HCT116 (cell line): ENCODE data around the gene EBI3.

Experiments
- CBX3 ChIP-seq: IDR thresholded peaks from 2 replicates; pipeline ENCODE4 v1.6.1; 2012; ENCODE audit warnings: low read depth
- CEBPB ChIP-seq: IDR thresholded peaks from 2 replicates; pipeline ENCODE4 v1.6.1; 2012; ENCODE audit warnings: low read depth
- EGR1 ChIP-seq: IDR thresholded peaks from 2 replicates; pipeline ENCODE4 v1.6.1; 2012; ENCODE audit warnings: low read depth
- EZH2 ChIP-seq: fragments of 200-600 bp; sonication (generic); IDR thresholded peaks from 2 replicates; pipeline ENCODE4 v1.6.1; 2017; ENCODE audit warnings: antibody characterized with exemption, mixed run types
- FOSL1 ChIP-seq: IDR thresholded peaks from 2 replicates; pipeline ENCODE4 v1.6.1; 2012; ENCODE audit warnings: low read depth
- POLR2A ChIP-seq: IDR thresholded peaks from 2 replicates; pipeline ENCODE4 v1.7.0; 2011; ENCODE audit warnings: borderline replicate concordance; ENCODE audit not compliant: insufficient read depth, insufficient read length; ENCODE audit errors: extremely low read depth
- POLR2AphosphoS5 ChIP-seq: IDR thresholded peaks from 2 replicates; pipeline ENCODE4 v1.6.1; 2011; ENCODE audit warnings: mild to moderate bottlenecking, low read depth, low read length, moderate library complexity
- RAD21 ChIP-seq: IDR thresholded peaks from 2 replicates; pipeline ENCODE4 v1.6.1; 2012; ENCODE audit warnings: low read depth, mild to moderate bottlenecking
- SP1 ChIP-seq: IDR thresholded peaks from 2 replicates; pipeline ENCODE4 v1.6.1; 2012; ENCODE audit warnings: low read depth
- YY1 ChIP-seq: IDR thresholded peaks from 2 replicates; pipeline ENCODE4 v1.6.1; 2011; ENCODE audit warnings: low read length, low read depth, moderate library complexity, mild to moderate bottlenecking; ENCODE audit not compliant: insufficient replicate concordance; ENCODE audit errors: extremely low read depth
- TF ChIP-seq, protein P1 (sequence below), 3 experiments: fragments of 200-600 bp in 1 of 3; sonication (generic) in 1 of 3; IDR thresholded peaks in 2 of 3; conservative IDR thresholded peaks in 1 of 3; 2 replicates each; pipeline ENCODE4 v1.5.1; 2012 to 2017; ENCODE audit warnings: low read depth in 2 of 3, low read length in 2 of 3, antibody characterized with exemption in 1 of 3, borderline replicate concordance in 1 of 3, control low read depth in 1 of 3, mild to moderate bottlenecking in 1 of 3, mixed read lengths in 1 of 3, mixed run types in 1 of 3, moderate library complexity in 1 of 3; ENCODE audit not compliant: insufficient read depth in 1 of 3
- TF ChIP-seq, protein P2 (sequence below): IDR thresholded peaks from 2 replicates; pipeline ENCODE4 v1.6.1; 2012
- TF ChIP-seq, protein P3 (sequence below): IDR thresholded peaks from 2 replicates; pipeline ENCODE4 v1.6.1; 2012; ENCODE audit warnings: low read depth

DNA sequence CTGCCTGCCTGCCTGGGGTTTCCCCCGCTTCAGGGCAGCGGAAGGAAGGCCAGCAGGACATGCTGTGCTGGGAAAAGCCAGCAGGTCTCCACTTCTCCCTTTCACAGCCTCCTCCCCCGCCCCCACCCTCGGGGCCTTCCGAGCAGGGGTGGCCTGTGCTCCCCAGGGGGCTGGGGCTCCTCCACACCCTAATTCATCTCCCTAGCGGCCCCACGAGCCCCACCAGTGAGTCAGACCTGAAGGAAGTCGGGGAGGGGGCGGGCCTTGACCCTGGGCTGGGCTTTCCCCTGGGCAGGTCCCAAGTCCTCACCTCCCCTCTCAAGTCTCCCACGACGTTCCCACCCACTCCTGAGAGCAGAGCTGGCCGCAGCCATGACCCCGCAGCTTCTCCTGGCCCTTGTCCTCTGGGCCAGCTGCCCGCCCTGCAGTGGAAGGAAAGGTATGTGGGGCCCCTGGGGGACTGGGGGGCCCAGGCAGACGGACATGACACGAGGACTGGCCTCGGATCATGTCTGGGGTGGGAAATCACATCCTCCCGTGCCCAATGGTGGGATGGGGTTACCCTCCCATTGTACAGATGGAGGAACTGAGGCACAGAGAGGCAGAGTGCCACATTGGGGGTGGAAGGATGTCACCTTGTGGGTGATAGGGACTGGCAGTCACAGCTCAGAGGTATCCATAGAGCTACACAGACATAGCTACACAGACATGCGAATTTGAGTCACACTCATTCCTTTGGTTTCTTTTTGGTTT is at the start of gene EBI3:
- TF ChIP-seq, protein P1, sequence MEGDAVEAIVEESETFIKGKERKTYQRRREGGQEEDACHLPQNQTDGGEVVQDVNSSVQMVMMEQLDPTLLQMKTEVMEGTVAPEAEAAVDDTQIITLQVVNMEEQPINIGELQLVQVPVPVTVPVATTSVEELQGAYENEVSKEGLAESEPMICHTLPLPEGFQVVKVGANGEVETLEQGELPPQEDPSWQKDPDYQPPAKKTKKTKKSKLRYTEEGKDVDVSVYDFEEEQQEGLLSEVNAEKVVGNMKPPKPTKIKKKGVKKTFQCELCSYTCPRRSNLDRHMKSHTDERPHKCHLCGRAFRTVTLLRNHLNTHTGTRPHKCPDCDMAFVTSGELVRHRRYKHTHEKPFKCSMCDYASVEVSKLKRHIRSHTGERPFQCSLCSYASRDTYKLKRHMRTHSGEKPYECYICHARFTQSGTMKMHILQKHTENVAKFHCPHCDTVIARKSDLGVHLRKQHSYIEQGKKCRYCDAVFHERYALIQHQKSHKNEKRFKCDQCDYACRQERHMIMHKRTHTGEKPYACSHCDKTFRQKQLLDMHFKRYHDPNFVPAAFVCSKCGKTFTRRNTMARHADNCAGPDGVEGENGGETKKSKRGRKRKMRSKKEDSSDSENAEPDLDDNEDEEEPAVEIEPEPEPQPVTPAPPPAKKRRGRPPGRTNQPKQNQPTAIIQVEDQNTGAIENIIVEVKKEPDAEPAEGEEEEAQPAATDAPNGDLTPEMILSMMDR (IDR thresholded peaks at IDR 0.05 in 2 of 3, conservative IDR thresholded peaks at IDR 0.05 in 1 of 3; ENCODE audit: borderline replicate concordance in 1 of 3, insufficient read depth in 1 of 3, low read depth in 2 of 3, low read length in 2 of 3) = no peak
- TF ChIP-seq YY1 = no peak
- TF ChIP-seq RAD21 = no peak
- TF ChIP-seq, protein P2, sequence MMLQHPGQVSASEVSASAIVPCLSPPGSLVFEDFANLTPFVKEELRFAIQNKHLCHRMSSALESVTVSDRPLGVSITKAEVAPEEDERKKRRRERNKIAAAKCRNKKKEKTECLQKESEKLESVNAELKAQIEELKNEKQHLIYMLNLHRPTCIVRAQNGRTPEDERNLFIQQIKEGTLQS = no peak
- TF ChIP-seq, protein P3, sequence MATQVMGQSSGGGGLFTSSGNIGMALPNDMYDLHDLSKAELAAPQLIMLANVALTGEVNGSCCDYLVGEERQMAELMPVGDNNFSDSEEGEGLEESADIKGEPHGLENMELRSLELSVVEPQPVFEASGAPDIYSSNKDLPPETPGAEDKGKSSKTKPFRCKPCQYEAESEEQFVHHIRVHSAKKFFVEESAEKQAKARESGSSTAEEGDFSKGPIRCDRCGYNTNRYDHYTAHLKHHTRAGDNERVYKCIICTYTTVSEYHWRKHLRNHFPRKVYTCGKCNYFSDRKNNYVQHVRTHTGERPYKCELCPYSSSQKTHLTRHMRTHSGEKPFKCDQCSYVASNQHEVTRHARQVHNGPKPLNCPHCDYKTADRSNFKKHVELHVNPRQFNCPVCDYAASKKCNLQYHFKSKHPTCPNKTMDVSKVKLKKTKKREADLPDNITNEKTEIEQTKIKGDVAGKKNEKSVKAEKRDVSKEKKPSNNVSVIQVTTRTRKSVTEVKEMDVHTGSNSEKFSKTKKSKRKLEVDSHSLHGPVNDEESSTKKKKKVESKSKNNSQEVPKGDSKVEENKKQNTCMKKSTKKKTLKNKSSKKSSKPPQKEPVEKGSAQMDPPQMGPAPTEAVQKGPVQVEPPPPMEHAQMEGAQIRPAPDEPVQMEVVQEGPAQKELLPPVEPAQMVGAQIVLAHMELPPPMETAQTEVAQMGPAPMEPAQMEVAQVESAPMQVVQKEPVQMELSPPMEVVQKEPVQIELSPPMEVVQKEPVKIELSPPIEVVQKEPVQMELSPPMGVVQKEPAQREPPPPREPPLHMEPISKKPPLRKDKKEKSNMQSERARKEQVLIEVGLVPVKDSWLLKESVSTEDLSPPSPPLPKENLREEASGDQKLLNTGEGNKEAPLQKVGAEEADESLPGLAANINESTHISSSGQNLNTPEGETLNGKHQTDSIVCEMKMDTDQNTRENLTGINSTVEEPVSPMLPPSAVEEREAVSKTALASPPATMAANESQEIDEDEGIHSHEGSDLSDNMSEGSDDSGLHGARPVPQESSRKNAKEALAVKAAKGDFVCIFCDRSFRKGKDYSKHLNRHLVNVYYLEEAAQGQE = no peak
- TF ChIP-seq POLR2AphosphoS5 = no peak
- TF ChIP-seq CBX3 = no peak
- no peak for TF ChIP-seq EZH2
- no peak for TF ChIP-seq FOSL1
- no peak for TF ChIP-seq CEBPB
- no peak for TF ChIP-seq POLR2A
- TF ChIP-seq SP1 = no peak
- TF ChIP-seq EGR1 = no peak
